ENCODE measurements around the gene PPM1D. TPM values are rescaled to one million over a fixed set of nuclear protein-coding genes. Genes with fewer than 3 reads are reported as not detected.

The PPM1D gene
- total RNA-seq, 1 experiment from 2014 or later: 10.5 TPM

DNA sequence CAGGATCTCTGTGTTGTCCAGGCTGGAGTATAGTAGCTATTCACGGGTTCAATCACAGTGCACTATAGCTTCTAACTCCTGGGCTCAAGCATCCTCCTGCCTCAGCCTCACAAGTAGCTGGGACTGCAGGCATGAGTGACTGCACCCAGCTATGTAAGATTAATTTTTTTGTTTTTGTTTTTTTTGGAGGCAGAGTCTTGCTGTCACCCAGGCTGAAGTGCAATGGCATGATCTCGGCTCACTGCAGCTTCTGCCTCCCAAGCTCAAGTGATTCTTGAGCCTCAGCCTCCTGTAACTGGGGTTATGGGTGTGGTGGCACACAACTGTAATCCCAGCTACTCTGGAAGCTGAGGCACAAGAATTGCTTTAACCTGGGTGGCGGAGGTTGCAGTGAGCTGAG lies 15.8 kb downstream of the PPM1D start:
- DNase-seq (ENCODE audit: extremely low read depth, low read depth): no peak

DNA sequence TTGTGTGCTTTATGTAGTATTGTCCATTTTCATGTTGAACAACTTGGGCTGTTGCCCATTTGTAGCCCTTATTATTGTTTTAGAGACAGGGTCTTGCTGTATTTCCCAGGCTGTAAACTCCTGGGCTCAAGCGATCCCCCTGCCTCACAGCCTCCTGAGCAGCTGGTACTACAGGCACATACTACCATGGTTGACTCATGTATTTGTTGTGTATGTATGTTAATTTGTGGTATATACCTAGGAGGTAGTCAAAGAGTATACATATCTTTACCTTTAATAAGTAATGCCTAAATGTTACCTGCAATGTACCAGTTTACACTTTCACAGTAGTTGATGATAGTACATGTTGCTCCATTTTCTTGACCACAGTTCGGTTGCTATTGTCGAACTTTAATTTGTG lies 18.1 kb downstream of the PPM1D start:
- DNase-seq (ENCODE audit: extremely low read depth, low read depth): no peak

DNA sequence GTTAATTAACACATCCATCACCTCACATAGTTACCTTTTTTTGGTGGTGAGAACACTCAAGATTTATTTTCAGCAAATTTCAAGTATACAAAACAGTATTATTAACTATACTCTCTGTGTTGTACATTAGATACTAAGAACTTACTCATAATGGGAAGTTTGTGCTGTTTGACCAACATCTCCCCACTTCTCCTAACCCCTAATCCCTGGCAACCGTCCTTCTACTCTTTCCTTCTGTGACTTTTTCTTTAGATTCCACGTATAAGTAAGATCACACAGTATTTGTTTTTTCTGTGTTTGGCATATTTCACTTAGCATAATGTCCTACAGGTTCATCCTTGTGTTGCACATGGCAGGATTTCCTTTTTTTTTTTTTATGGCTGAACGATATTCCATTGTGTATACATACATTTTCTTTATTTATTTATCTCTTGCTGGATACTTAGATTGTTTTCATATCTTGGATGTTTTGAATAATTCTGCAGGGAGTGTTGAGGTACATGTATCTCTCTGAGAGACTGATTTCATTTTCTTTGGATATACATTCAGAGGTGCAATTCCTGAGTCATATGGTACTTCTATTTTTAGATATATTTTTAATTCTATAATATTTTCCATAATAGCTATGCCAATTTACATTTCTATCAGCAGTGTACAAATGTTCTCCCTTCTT lies 19.0 kb downstream of the PPM1D start:
- DNase-seq (ENCODE audit: extremely low read depth, low read depth): no peak

DNA sequence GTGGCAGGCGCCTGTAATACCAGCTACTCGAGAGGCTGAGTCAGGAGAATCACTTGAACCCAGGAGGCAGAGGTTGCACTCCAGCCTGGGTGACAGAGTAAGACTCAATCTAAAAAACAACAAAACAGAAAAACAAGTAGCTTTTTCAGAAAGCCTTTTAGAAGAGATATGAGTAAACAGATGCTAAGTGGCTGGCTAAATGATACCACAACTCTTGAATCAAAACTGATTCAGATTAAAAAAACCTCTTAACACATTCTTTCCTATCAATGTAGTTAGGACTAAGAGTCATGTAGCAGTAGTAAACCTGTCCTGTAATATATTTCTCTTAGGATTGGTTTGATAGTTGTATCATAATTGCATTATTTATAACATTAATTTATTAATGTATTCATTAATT lies 23.0 kb downstream of the PPM1D start:
- no peak for DNase-seq (ENCODE audit: extremely low read depth, low read depth)

DNA sequence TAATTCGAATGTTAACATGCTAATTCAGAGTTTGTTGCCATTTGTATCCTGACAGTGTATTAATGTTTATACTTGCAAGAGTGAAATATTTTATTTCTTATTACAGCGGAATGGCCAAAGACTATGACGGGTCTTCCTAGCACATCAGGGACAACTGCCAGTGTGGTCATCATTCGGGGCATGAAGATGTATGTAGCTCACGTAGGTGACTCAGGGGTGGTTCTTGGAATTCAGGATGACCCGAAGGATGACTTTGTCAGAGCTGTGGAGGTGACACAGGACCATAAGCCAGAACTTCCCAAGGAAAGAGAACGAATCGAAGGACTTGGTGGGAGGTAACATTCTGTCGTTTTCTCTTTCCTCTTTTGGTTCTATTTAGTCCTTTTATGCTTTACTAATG lies 23.4 kb downstream of the PPM1D start:
- DNase-seq (ENCODE audit: extremely low read depth, low read depth): no peak

DNA sequence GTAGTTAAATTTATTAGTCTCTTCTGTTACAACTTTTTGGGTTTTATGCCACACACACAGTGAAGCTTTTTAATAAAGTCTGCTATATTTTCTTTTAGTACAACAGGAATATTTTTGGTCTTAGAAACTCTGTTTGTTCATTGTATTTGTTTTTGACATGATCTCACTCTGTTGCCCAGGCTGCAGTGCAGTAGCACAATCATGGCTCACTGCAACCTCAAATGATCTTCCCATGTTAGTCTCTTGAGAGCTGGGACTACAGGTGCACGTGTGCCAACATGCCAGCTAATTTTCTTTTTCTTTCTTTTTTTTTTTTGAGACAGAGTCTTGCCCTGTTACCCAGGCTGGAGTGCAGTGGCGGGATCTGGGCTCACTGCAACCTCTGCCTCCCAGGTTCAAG lies 27.1 kb downstream of the PPM1D start:
- no peak for DNase-seq (ENCODE audit: extremely low read depth, low read depth)

DNA sequence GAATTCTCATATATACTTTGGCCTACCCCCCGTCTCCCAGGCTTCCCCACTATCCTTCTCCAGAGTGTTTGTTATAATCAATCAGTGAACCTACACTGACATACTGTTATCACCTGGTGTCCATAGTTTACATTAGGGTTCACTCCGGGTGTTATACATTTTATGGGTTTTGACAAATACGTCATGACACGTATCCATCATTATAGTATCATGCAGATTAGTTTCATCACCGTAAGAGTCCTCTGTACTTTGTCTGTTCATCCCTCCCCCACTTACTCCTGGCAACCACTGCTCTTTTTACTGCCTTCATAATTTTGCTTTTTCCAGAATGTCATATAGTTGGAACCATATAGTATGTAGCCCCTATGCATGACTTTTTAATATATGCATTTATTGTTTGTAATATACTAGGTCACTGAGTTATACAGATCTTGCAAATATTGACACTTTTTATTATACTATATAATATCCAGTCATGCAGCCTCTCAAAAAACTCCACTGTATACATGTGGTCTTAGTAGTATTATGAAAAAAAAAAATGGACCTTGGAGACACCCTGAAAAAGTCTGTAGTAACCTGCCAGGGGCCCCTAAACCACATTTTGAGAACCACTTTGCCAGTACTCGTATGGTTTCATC lies 28.4 kb downstream of the PPM1D start:
- DNase-seq (ENCODE audit: extremely low read depth, low read depth): no peak

DNA sequence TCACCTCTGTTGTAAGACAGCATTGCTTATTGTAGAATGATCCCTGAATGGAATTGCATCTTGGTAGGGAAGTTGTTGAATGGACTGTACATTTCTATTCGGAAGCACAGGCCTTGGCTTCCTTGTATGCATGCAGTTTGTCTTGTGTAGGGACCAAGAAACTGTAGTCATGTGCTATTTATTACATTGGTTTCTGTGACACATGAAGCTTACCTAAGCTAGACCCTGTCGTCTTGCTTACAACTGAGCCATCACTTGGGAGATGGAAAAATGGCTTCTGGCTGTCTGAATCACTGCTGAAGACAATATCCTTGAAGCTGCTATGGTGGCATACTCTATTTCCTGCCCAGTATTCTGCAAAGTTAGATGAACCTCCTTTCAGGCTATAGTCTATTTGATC lies 29.1 kb downstream of the PPM1D start:
- no peak for DNase-seq (ENCODE audit: extremely low read depth, low read depth)

DNA sequence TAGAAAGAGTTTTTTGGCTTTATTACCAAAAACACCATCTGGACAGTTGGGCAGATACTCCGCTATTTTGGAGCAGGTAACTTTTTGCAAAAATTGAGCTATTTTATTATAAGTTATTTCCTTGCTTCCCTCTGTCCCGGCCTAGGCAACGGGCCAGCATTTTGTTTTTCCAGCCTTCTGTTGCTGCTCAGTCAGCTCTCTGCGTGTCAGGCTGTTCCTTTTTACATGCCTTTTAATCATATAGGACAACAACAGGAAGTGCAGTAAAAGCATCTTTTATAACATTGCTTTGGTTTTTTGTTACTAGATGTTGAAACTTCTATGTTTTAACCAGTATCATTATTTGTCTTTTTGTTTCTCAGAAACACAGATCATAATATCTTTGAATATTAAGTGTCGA lies 30.4 kb downstream of the PPM1D start:
- DNase-seq (ENCODE audit: extremely low read depth, low read depth): no peak

DNA sequence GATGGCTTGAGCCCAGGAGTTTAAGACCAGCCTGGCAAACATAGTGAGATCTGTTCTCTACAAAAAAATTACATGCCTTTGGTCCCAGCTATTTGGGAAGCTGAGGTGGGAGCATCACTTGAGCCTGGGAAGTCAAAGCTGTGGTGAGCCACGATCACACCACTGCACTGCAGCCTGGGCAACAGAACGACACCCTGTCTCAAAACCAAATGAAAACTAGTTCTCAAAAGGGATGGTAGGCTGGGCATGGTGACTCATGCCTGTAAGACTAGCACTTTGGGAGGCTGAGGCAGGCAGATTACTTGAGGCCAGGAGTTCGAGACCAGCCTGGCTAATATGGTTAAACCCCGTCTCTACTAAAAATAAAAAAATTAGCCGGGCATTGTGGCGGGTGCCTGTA lies 31.1 kb downstream of the PPM1D start:
- no peak for DNase-seq (ENCODE audit: extremely low read depth, low read depth)

DNA sequence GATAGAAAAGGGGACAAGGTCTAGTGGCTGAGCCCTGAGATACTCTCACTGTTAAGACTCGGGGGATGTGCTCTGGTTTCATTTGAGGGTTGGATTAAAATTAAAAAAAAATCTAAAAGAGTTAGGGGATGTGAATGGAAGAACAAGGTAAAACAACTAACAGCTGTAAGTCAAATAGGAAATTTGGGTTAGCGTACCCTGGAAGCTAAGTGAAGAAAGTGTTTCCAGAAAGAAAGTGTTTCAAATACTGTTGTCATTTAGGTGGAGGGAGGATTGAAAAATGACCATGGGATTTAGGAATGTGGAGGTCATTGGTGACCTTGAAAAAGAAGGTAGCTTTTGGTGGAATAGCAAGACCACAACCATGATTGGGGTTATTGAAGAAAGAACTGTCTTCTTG lies 37.7 kb downstream of the PPM1D start:
- no peak for DNase-seq (ENCODE audit: extremely low read depth, low read depth)

DNA sequence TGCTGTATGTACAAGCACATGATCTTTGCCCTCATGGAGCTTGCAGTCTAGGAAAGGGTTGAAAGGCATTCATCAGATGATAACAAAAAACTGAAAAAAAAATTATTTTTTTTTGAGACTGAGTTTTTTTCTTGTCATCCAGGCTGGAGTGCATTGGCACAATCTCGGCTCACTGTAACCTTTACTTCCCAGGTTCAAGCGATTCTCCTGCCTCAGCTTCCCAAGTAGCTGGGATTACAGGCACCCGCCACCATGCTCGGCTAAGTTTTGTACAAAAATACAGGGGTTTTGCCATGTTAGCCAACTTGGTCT lies 39.0 kb downstream of the PPM1D start:
- DNase-seq (ENCODE audit: extremely low read depth, low read depth): no peak

DNA sequence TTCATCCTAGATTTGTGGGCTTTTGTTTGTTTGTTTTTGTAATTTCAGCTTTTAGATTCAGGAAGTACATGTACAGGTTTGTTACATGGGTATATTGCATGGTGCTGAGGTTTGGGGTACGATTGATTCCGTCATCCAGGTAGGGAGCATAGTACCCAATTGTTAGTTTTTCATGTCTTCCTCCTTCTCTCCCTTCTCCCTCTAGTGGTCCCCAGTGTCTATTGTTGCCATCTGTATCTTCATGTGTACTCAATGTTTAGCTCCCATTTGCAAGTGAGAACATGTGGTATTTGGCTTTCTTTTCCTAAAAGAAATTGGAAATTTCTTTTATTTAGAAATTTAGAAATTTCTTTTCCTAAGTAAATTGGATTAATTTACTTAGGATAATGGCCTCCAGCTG lies 40.5 kb downstream of the PPM1D start:
- no peak for DNase-seq (ENCODE audit: extremely low read depth, low read depth)

DNA sequence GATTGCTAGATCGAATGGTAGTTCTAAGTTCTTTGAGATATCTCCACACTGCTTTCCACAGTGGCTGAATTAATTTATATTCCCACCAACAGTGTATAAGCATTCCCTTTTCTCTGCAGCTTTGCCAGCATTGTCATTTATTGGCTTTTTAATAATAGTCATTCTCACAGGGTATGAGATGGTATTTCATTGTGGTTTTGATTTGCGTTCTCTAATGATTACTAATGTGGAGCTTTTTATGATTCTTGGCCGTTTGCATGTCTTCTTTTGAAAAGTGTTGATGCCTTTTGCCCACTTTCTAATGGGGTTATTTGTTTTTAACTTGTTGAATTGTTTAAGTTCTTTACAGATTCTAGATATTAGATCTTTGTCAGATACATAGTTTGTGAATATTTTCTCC lies 41.1 kb downstream of the PPM1D start:
- no peak for DNase-seq (ENCODE audit: extremely low read depth, low read depth)

DNA sequence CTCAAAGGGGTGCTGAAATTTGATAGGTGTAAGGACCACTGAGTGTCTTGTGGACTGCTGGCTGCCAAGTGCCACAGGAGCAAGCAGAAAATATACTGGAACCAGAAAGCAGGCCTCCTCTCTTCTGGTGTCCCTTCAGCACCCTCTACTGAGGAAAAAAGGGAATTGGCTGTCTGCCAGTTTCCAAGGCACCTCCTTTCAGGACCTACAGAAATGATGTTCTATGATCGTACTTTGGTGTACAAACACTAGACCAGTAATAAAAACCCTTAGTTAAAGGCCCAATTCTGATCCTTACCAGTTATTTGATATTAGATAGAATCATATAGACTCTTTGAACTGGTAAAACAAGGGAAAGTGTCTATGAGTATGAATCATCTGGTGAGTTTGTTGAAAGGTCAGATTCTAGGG lies 41.8 kb downstream of the PPM1D start:
- peak; percentile 82 for DNase-seq (ENCODE audit: extremely low read depth, low read depth)

DNA sequence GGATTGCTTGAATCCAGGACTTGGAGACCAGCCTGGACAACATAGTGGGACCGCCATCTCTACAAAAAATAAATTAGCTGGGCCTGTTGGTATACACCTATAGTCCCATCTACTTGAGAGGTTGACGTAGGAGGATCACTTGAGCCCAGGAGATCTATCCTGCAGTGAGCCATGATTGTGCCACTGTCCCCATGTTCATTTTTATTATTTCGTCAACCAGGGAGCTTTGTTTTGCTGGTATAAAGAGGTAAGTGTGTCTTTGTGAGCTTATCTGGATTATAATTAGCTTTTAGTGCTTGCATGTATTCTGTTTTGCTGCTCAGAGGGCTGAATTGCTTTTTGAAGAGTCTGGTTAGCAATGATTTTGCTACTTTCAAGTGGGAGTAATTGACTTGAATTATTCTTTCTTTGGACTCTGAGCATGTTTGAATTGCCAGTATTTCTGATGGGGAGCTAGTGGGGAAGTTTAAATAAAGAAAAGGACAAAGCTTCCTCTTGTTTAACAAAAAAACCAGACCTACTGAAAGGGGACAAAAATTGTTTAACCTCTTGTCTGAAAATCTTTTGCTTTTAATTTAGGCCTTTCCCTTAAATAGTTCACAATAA lies 46.0 kb downstream of the PPM1D start:
- DNase-seq (ENCODE audit: extremely low read depth, low read depth): no peak

DNA sequence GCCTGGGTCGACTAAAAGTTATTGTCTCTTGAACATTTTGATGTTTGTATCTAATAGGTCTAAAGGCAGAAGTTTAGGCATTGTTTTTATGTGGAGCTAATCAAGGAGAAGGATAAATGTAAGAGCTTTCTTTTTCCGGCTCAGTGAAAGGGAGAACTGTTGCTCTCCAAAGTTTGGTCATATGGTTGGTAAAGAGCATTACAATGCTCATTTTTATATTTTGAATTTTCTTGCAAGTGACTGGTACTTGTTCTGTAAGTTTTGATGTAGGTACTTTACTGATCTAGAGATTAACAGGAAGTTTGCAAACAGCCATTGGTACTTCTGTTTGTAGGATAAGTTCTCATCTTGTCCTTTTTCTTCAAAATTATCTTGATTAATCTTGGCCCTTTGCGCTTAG lies 46.7 kb downstream of the PPM1D start:
- no peak for DNase-seq (ENCODE audit: extremely low read depth, low read depth)

DNA sequence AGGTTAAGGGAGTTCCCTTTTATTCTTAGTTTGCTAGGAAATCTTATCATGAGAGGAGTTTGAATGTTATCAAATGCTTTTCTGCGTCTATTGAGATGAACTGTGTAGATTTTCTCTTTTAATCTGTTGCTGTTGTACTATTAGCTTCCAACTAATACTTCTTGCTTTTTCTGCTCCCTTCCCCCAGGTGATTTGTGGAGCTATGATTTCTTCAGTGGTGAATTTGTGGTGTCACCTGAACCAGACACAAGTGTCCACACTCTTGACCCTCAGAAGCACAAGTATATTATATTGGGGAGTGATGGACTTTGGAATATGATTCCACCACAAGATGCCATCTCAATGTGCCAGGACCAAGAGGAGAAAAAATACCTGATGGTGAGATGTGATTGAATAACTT lies 47.7 kb downstream of the PPM1D start:
- DNase-seq (ENCODE audit: extremely low read depth, low read depth): no peak

DNA sequence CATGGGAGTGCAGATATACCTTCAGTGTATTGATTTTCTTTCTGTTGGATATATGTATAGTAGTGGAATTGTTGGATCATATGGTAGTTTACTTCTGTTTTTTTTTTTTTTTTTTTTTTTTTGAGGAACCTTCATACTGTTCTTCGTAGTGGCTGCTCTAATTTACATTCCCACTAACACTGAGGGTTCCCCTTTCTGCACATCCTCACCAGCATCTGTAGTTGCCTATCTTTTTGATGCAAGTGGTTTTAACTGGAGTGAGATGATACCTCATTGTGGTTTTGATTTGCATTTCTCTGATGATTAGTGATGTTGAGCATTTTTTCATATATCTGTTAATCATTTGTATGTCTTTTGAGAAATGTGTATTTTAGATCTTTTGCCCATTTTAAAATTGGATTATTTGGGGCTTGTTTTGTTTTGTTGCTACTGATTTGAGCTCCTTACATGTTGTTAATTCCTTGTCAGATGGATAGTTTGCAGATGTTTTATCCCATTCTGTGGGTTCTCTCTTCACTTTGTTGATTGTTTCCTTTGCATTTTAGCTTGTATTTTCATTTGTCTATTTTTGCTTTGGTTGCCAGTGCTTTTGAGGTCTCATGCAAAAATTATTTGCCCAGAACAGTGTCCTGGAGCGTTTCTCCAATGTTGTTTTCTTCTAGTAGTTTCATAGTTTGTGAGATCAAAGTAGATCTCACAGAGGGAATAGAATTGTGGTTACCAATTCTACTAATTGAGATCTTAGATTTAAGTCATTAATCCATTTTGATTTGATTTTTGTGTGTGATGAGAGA lies 52.7 kb downstream of the PPM1D start:
- DNase-seq (ENCODE audit: extremely low read depth, low read depth): no peak

DNA sequence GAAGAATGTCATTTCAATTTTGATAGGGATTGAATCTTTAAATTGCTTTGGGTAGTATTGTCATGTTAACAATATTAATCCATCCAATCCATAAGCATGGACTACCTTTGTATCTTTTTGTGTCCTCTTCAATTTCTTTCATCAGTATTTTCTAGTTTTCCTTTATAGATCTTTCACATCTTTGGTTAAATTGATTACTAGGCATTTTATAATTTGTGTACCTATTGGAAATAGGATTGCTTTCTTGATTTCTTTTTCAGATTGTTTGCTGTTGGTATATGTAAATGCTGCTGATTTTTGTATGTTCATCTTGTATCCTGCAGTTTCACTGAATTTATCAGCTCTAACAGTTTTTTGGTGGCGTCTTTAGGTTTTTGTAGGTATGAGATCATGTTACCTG lies 53.6 kb downstream of the PPM1D start:
- DNase-seq (ENCODE audit: extremely low read depth, low read depth): no peak

DNA sequence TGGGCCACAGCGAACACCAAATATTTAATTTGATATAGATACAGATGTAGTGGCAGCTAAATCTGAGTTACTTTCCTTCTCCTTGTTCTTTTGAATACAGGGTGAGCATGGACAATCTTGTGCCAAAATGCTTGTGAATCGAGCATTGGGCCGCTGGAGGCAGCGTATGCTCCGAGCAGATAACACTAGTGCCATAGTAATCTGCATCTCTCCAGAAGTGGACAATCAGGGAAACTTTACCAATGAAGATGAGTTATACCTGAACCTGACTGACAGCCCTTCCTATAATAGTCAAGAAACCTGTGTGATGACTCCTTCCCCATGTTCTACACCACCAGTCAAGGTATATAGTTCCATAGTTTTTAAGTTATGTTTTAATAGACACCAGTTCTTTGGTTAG lies 56.5 kb downstream of the PPM1D start:
- DNase-seq (ENCODE audit: extremely low read depth, low read depth): no peak

DNA sequence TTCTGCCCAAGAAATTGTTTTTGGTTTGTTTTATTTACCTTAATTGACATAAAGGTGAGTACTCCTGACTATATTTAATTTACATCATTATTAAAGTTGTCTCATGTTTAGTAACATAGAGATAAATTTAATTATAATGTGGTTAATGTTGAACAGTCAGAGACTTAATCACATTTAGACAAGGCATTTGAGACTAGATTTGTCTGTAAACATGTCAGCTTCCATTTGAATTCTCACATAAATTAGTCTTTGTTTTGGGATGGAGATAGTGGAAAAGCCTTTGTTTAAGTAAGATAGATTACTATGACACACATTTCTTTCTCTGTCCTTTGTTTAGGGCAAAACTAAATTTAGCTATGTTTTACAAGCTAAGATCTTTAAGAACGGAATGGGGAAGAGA lies 59.2 kb downstream of the PPM1D start:
- no peak for DNase-seq (ENCODE audit: extremely low read depth, low read depth)

Measured in NCI-H460 (cell line).